Mesodermal cell (in vitro differentiated cells): ENCODE results near the gene SHISA5.
"Not testable (repeated sequence)": the region's sequence is repeated elsewhere in the genome, so short reads cannot be mapped to it uniquely, and the experiment has no call there.

Source experiments
- H3K27ac ChIP-seq: 2 replicates; pipeline ENCODE4 v1.7.0; 2013; ENCODE audit warnings: mild to moderate bottlenecking, low read depth, low read length, moderate library complexity; ENCODE audit not compliant: severe bottlenecking
- H3K36me3 ChIP-seq: 2 replicates; pipeline ENCODE4 v1.7.1; 2013; ENCODE audit warnings: mild to moderate bottlenecking, low read length, moderate library complexity; ENCODE audit not compliant: control insufficient read depth, insufficient read depth
- H3K4me1 ChIP-seq: one replicate; pipeline ENCODE4 v1.7.1; 2013; ENCODE audit warnings: mild to moderate bottlenecking, low read length; ENCODE audit not compliant: insufficient read depth, control insufficient read depth, poor library complexity, severe bottlenecking
- H3K4me3 ChIP-seq: 2 replicates; pipeline ENCODE4 v1.7.0; 2013; ENCODE audit warnings: low read length, control low read depth, mild to moderate bottlenecking; ENCODE audit not compliant: insufficient read depth, poor library complexity, severe bottlenecking; ENCODE audit errors: extremely low read depth
- H3K9me3 ChIP-seq: 2 replicates; pipeline ENCODE4 v1.7.1; 2013; ENCODE audit warnings: mild to moderate bottlenecking, low read length, moderate library complexity; ENCODE audit not compliant: control insufficient read depth
- WGBS, 2 experiments: methylation state at CpG; one replicate each; pipeline ENCODE4 v1.1.5; 2013; ENCODE audit warnings: missing lambda C conversion rate in 2 of 2; ENCODE audit not compliant: insufficient coverage in 2 of 2; 5-methylcytosine and 5-hydroxymethylcytosine counted together

Gene SHISA5

DNA sequence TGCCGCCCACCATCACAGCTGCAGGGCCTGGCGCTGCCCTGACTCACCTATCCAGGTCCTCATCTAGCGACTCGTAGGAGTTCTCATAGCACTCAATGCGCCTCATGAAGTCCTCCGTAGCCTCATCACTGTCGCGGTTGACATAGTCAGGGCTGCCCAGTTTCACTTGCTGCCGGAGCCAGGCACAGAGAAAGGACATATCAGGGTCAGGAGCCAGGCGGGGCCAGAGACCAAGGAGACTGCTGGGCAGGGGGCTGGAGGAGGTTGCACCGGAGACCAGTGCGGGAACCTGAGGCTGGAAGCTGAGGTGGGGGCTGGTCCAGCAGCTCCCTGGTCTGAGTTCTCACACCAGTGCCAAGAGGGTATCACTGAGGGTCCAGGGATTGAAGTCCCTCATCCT, 34.5 kb upstream of the SHISA5 start:
- WGBS, 2 experiments, result 96 to 97% methylated on average over 10 to 12 of the region's 12 CpGs
- no peaks in the 10 kb centered on the region for H3K4me1 ChIP-seq
- peaks cover 72% of the 10 kb centered on the region for H3K36me3 ChIP-seq
- H3K4me3 ChIP-seq, result no peak overlapping the region
- H3K9me3 ChIP-seq, result no peaks in the 10 kb centered on the region
- H3K27ac ChIP-seq, result no peak overlapping the region

GRCh38 chr3:48536785-48537184, 32.8 kb upstream of the SHISA5 start:
- Histone ChIP-seq H3K36me3 (peaks cover 75% of the 10 kb centered on the region), H3K9me3 (no peaks in the 10 kb centered on the region), H3K4me1 (no peaks in the 10 kb centered on the region), H3K27ac (no peak overlapping the region), H3K4me3 (no peak overlapping the region)
- 94 to 100% methylated on average over 3 to 4 of the region's 5 CpGs for WGBS, 2 experiments

DNA sequence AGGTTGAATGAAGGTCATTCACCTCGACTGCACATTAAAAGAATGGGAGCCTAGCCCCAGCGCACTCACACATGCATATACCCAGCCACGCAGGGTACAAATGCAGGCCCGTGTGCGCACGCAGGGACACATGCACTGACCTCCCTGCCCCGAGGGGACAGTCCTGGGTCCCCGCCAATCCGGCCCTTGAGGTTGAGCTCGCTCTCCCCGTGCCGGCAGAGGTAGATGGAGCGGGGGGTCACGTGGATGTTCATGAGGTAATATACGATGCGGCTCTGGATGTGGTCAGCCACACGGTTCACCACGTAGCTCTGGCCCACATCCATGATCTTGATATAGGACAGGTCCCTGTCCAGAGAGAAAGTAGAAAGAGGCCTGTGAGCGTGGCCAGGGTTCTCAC, 32.1 kb upstream of the SHISA5 start:
- Histone ChIP-seq H3K4me1 (no peaks in the 10 kb centered on the region), H3K27ac (no peak overlapping the region), H3K36me3 (peaks cover 77% of the 10 kb centered on the region), H3K9me3 (no peaks in the 10 kb centered on the region), H3K4me3 (no peak overlapping the region)
- WGBS, 2 experiments, result 96 to 97% methylated on average over 18 of the region's 19 CpGs

DNA sequence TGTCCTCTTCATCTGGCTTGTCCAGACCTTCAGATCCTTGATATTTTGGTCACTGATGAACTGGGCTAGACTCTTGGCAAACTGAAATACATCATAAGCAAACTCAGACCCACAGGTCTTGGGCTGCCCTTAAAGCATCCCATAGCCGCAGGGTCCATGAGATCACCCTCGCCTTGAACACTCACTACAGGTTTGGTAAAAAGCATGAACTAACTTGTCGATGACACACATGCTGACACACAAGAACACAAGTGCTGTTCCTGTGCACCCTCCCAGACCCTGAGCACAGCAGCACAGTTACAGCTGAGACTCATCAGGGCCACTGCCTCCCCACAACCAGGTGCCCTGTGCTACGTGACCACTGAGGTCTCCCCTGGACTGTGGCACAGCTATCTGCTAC, 31.6 kb upstream of the SHISA5 start:
- Histone ChIP-seq H3K4me1 (no peaks in the 10 kb centered on the region), H3K4me3 (no peak overlapping the region), H3K9me3 (no peaks in the 10 kb centered on the region), H3K27ac (no peak overlapping the region), H3K36me3 (peaks cover 81% of the 10 kb centered on the region)
- 96 to 100% methylated on average over 4 of the region's 4 CpGs for WGBS, 2 experiments

- no CpG with 5 or more reads among the region's 2 CpGs for WGBS, 2 experiments
Measured at GRCh38 chr3:48532977-48533337, 29.0 kb upstream of the SHISA5 start.

GRCh38 chr3:48532271-48532976, 28.4 kb upstream of the SHISA5 start:
- Histone ChIP-seq H3K27ac (no peak overlapping the region), H3K4me3 (no peak overlapping the region), H3K9me3 (no peaks in the 10 kb centered on the region), H3K36me3 (peaks cover 77% of the 10 kb centered on the region), H3K4me1 (no peaks in the 10 kb centered on the region)
- WGBS, 2 experiments, result 80 to 92% methylated on average over 1 to 2 of the region's 6 CpGs

More at GRCh38 chr3:48532977-48533337, 29.0 kb upstream of the SHISA5 start:
- Histone ChIP-seq H3K27ac (no peak overlapping the region), H3K9me3 (no peaks in the 10 kb centered on the region), H3K36me3 (peaks cover 78% of the 10 kb centered on the region), H3K4me3 (no peak overlapping the region), H3K4me1 (no peaks in the 10 kb centered on the region)

DNA sequence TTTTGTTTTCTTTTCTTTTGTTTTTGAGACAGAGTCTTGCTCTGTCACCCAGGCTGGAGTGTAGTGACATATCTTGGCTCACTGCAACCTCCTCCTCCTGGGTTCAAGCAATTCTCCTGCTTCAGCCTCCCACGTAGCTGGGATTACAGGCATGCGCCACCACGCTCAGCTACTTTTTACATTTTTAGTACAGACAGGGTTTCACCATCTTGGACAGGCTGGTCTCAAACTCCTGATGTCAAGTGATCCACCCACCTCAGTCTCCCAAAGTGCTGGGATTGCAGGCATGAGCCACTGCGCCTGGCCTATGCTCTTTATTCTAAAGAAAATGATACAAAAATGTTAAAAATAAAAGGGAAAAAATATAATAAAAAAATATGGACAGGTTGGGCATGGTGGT, 26.7 kb upstream of the SHISA5 start:
- H3K36me3 ChIP-seq, result peaks cover 65% of the 10 kb centered on the region
- 97% methylated on average over 3 of the region's 4 CpGs; no CpG with 5 or more reads in 1 of the 2 experiments for WGBS, 2 experiments
- not testable (repeated sequence) for H3K27ac ChIP-seq, H3K4me3 ChIP-seq, H3K9me3 ChIP-seq, H3K4me1 ChIP-seq

GRCh38 chr3:48528754-48529153, 24.8 kb upstream of the SHISA5 start:
- 92 to 100% methylated on average over 1 to 3 of the region's 3 CpGs for WGBS, 2 experiments
- no peak overlapping the region for H3K27ac ChIP-seq
- peaks cover 52% of the 10 kb centered on the region for H3K36me3 ChIP-seq
- no peaks in the 10 kb centered on the region for H3K4me1 ChIP-seq
- H3K9me3 ChIP-seq, result no peaks in the 10 kb centered on the region
- H3K4me3 ChIP-seq, result no peak overlapping the region

GRCh38 chr3:48528048-48528447, 24.1 kb upstream of the SHISA5 start:
- no peaks in the 10 kb centered on the region for H3K4me1 ChIP-seq
- WGBS, 2 experiments, result 93 to 96% methylated on average over 7 to 9 of the region's 9 CpGs
- no peaks in the 10 kb centered on the region for H3K9me3 ChIP-seq
- H3K4me3 ChIP-seq, result no peak overlapping the region
- peaks cover 45% of the 10 kb centered on the region for H3K36me3 ChIP-seq
- H3K27ac ChIP-seq, result no peak overlapping the region

GRCh38 chr3:48524970-48525369, 21.0 kb upstream of the SHISA5 start:
- H3K4me3 ChIP-seq, result no peak overlapping the region
- no peaks in the 10 kb centered on the region for H3K4me1 ChIP-seq
- H3K9me3 ChIP-seq, result no peaks in the 10 kb centered on the region
- H3K27ac ChIP-seq, result no peak overlapping the region
- 85 to 98% methylated on average over 5 to 8 of the region's 9 CpGs for WGBS, 2 experiments
- peaks cover 26% of the 10 kb centered on the region for H3K36me3 ChIP-seq

- Histone ChIP-seq H3K27ac (no peak overlapping the region), H3K4me1 (no peaks in the 10 kb centered on the region), H3K4me3 (no peak overlapping the region), H3K9me3 (no peaks in the 10 kb centered on the region), H3K36me3 (peaks cover 5% of the 10 kb centered on the region)
- WGBS, 2 experiments, result 92 to 97% methylated on average over 3 to 6 of the region's 6 CpGs
Measured at GRCh38 chr3:48521635-48522034, 17.7 kb upstream of the SHISA5 start.
